Stimulated activated CD4-positive, alpha-beta T cell treated with anti-CD3 and anti-CD28 coated beads, TNF-alpha, amount 100 ng/mL, for 4 hours (primary cell): ENCODE results near the gene TWNK.
"Not testable (repeated sequence)": the region's sequence is repeated elsewhere in the genome, so short reads cannot be mapped to it uniquely, and the experiment has no call there.

Experiments used
- DNase-seq, 3 experiments: peaks; one replicate each; pipeline ENCODE4 v3.0.0-alpha.2; 2020; ENCODE audit warnings: low read depth in 3 of 3

Gene TWNK

DNA sequence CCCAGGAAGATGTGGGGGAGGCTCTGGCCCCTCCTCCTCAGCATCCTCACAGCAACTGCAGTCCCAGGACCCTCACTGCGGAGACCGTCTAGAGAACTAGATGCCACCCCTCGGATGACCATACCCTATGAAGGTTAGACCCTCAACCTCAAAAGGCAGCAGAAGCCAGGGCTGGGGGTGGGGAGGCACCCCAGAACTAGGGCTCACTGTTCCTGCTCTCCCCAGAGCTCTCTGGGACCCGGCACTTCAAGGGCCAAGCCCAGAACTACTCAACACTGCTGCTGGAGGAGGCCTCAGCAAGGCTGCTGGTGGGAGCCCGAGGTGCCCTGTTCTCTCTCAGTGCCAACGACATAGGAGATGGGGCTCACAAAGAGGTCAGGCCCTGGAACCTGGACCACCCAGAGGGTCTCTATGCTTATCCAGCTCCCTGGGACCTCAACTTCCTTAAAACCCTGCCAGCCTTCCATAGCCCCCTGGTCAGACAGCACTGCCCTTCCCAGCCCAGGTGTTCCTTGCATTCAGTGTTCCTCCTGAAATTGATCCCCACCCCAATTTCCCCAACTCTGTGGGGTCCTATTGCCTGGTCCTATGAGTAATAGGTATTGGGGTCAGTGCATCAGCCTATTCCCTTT, 14.3 kb upstream of the TWNK start:
- no peak for DNase-seq

GRCh38 chr10:100975397-100975796, 11.9 kb upstream of the TWNK start:
- not testable (repeated sequence) for DNase-seq

DNA sequence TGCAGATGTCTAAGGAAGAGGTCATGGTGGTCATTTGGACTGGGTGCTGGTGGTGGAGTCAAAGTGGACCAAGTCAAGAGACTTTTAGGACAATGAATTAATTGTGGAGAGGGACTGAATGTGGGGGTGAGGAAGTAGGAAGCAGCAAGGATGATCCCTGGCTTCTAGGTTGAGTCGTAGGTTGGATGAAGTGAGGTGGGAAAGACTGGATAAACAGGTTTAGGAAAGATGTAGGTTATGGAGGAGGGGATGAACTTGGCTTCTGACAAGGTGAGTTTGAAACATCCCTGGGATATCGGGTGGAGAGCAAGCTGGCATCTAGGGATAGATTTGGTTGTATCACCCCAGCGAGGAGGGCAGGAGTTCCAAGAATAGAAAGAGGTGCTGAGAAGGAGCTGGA, 10.4 kb upstream of the TWNK start:
- no peak for DNase-seq

GRCh38 chr10:100977436-100977835, 9.9 kb upstream of the TWNK start:
- DNase-seq: no peak

- DNase-seq: no peak
Measured at GRCh38 chr10:100978121-100978900, 9.0 kb upstream of the TWNK start.

DNA sequence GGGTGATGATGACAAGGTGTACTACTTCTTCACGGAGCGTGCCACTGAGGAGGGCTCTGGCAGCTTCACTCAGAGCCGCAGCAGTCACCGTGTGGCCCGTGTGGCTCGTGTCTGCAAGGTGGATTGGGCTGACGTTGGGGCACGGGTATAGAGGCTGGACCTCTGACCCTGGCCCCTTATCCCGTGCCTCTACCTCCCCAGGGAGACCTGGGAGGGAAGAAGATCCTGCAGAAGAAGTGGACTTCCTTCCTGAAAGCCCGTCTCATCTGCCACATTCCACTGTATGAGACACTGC, 8.5 kb upstream of the TWNK start:
- no peak for DNase-seq

DNA sequence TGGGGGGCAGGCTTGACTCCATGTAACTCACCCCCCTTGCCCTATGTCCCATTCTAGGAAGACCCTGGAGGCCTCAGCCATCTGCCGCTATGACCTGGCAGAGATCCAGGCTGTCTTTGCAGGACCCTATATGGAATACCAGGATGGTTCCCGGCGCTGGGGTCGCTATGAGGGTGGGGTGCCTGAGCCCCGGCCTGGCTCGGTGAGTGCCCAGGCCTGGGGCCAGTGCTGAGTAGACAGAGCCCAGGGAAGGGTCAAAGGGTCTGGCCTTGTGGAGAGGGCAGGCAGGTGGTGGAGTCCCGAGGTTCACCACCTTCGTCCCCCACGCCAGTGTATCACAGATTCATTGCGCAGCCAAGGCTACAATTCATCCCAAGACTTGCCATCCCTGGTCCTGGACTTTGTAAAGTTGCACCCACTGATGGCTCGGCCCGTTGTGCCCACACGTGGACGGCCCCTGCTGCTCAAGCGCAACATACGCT, 7.5 kb upstream of the TWNK start:
- no peak for DNase-seq

GRCh38 chr10:100980311-100980710, 7.0 kb upstream of the TWNK start:
- no peak for DNase-seq

DNA sequence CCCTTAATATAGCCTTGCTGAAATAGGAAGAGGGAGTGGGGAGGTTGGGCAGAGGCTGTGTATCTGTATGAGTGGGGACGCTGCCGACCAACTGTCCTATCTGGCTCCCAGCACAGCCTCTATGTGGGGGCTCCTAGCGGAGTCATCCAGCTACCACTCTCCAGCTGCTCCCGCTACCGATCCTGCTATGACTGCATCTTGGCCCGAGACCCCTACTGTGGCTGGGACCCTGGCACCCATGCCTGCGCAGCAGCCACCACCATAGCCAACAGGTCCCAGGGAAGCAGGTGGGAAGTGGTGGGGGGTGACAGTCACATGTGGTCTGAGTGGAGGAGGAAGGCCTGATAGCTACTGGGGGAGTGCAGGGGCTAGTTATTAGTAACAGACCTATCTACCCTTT, 6.6 kb upstream of the TWNK start:
- DNase-seq: no peak

- no peak for DNase-seq
Measured at GRCh38 chr10:100981178-100981772, 6.1 kb upstream of the TWNK start.

DNA sequence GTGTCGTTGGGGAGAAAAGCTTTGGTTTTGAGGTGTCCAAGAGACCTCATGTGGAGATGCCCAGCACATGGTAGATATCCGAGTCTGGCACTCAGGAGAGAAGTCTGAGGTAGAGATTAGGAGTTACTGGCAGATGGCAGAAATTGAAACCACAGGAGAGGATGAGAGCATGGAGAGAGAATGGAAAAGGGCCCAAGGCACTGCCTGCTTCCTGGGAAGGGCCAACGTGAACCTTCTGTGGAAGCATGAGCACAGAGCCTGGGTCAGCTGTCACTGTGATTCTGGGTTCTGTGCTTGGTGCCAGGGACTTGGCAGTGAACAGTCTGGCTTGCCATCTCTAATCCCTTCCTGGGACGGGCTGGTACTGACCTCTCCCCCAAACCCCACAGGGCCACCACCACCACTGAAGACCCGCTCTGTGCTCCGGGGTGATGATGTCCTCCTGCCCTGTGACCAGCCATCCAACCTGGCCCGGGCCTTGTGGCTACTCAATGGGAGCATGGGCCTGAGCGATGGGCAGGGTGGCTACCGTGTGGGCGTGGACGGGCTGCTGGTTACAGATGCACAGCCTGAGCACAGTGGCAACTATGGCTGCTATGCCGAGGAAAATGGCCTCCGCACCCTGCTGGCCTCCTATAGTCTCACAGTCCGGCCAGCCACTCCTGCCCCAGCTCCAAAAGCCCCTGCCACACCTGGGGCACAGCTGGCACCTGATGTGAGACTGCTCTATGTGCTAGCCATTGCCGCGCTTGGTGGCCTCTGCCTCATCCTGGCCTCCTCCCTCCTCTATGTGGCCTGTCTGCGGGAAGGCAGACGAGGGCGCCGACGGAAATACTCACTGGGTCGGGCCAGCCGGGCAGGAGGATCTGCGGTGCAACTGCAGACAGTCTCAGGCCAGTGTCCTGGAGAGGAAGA, 4.2 kb upstream of the TWNK start:
- DNase-seq: no peak

DNA sequence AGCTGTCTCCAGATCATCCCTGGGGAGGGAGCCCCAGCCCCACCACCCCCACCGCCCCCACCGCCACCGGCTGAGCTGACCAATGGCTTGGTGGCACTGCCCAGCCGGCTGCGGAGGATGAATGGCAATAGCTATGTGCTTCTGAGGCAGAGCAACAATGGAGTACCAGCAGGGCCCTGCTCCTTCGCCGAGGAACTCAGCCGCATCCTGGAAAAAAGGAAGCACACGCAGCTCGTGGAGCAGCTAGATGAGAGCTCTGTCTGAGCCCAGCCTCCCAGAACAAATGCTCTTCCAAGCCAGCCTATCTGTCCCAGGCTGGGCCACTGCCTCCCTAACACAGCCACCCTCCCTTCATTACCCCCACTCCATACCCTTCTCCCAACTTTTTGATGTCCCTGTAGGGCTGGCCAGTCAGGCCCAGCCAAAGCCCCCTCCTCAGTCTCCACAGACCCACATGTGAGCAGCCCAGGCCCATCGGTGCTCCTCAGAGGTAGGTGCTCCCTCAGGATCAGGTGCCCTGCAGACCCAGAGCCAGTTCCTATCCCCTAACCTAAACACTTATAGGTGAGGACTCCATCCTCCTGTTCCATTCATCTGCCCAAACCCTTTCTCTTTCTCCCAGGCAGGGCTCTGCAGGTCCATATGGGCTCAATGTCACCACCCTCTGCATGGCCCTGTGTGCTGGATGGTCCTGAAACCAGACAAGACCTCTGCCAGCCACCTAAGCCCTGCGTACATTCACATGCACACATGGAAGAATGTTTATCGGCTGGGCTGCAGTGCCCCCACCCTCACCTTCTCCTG, 3.3 kb upstream of the TWNK start:
- DNase-seq: no peak

- DNase-seq: no peak
Measured at GRCh38 chr10:100984672-100985177, 2.6 kb upstream of the TWNK start.

DNA sequence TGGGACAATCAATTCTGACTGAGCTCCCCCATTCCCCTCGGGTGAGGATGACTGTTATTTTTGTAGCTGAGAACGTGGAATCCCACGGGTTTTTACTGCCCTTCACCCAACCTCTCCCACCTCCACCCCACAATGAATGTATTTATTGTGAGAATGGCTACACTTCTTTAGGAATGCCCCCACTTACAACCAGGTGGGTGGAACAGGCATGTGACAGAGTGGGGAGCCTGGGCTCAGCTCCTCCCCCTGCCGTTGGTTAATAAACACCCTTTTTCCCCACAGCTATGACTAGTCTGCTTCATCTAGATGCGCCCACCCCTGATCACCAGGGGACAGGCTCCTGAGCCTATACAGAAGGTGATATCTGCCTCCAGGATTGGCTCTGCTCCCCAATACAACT, 2.0 kb upstream of the TWNK start:
- DNase-seq: no peak

DNA sequence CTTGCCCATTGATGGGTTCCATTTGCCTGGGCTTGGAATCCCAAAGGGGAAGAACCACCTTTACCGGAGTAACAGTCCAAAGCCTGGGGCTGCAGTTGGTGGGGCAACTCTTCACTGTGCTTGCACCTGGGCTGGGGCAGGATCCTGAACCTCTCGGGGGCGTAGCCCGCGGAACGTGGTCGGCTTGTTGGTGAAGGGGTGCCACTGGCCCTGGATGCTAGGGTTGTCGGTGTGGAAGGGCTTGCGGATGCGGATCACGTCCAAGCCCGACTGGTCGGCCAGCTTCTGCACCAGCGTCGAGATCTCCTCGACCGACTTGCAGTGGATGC, 756 bp upstream of the TWNK start:
- DNase-seq: no peak

GRCh38 chr10:100987685-100988049, 324 bp downstream of the TWNK start:
- no peak for DNase-seq

DNA sequence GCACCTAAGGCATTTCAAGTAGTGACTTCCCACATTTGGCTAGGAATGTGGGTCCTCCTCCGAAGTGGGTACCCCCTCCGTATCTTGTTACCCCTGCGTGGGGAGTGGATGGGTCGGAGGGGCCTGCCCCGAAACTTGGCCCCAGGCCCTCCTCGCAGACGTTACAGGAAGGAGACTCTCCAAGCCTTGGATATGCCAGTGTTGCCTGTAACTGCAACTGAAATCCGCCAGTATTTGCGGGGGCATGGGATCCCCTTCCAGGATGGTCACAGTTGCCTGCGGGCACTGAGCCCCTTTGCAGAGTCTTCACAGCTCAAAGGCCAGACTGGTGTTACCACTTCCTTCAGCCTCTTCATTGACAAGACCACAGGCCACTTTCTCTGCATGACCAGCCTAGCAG, 823 bp downstream of the TWNK start:
- no peak for DNase-seq

- DNase-seq: no peak
Measured at GRCh38 chr10:100989088-100989487, 1.7 kb downstream of the TWNK start.

DNA sequence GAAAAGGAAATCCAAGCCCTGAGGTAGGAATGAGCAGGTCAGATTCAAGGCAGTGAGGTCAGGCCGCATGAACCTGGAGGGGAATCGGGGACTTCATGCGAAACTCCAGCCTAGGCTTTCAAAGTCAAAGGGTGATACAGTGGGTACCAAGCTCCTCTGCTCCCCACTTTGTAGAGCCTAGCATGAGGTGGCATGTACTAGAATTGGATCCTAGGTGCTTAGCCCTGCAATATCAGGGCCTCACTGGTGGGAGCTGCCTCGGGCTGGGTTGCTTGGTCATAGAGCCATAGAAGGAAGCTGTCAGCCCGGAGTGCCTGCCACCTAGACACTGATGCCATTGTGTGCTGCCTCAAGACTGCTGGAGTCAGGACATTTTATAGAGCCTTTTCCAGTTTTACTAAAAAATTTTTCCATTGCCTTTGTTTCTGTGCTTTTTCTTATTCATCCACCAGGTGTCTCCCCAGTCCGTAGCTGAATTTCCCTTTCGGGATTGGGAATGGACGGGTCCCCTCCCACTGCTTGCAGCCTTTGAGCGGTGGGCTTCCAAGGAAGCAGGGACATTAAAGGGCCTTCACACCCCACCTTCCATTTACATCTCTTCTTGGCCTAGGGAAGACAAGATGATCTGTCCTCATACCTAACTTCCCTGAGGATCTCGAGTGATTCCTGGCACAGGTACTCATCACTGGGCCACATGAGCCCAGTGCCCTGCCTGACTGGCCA, 6.8 kb downstream of the TWNK start:
- no peak for DNase-seq

DNA sequence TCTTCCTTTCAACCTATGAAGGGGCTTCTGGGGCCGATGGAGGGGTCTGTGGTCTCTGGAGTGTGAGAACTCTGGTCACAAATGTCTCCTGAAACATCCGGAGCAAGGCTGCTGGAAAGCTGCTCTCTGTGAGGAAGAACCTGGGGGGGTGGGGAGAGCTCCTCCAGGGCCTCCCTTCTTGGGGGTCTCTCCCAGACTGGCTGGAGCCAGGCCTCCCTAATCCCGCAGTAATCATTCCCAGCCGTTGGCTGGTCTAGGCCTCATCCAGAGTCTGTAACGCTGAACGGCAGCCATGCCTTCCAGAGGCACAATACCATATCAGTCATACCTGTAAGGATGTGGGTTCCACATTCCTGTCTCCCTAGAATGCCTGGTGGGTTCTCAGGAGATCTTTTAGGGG, 7.8 kb downstream of the TWNK start:
- no peak for DNase-seq
